Measurements from ENCODE around the gene PTH2.

DNA sequence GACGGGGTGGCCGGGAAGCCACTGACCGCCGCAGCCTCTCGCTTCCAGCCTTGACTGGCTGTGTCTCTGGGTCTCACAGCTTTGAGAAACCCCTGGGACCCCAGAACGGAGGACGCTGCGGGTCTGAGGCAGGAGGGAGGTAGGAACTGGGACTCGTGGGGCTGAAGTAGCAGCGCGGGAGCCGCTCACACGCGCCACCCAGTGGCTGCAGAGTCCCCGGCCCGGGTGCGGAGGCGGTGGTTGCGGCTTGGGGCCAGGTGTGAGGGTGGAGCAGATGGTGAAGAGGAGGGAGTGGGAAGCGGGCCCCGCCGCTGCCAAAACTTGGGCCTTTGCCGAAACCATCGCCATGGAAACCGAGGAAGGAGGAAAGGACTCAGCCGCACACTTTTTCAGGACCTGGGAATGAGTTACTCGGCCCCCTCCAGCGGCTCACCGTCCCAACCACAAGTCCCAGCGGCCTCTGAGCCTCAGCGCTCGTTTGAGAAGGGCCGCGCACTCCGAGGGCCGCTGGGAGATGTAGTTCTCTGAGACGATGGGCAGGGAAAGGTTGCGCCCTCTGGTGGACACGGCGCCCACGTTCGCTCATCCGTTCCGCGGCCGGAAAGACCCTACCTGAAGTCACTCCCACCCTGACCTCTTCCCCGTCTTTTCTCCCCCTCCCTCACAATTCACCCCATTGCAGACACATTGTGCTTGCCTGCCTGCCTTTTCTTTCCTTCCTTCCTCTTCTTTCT lies 20.3 kb upstream of the PTH2 start:
- TF ChIP-seq, protein P1, sequence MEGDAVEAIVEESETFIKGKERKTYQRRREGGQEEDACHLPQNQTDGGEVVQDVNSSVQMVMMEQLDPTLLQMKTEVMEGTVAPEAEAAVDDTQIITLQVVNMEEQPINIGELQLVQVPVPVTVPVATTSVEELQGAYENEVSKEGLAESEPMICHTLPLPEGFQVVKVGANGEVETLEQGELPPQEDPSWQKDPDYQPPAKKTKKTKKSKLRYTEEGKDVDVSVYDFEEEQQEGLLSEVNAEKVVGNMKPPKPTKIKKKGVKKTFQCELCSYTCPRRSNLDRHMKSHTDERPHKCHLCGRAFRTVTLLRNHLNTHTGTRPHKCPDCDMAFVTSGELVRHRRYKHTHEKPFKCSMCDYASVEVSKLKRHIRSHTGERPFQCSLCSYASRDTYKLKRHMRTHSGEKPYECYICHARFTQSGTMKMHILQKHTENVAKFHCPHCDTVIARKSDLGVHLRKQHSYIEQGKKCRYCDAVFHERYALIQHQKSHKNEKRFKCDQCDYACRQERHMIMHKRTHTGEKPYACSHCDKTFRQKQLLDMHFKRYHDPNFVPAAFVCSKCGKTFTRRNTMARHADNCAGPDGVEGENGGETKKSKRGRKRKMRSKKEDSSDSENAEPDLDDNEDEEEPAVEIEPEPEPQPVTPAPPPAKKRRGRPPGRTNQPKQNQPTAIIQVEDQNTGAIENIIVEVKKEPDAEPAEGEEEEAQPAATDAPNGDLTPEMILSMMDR (conservative IDR thresholded peaks at IDR 0.05): peak; percentile 83
- TF ChIP-seq EZH2 (IDR thresholded peaks at IDR 0.05; ENCODE audit: low read depth): no peak
